Small intestine (tissue), 7 donors: ENCODE data around the gene ARID5B. TPM values are rescaled to one million over a fixed set of nuclear protein-coding genes. Genes with fewer than 3 reads are reported as not detected.

ENCODE experiments used
- DNase-seq, 2 donors: peaks; one replicate each; pipeline versions ENCODE4 v3.0.0 to v3.0.0-alpha.2; 2013
- FAIRE-seq: peaks from 2 replicates; lab custom pipeline; 2012; peaks lifted over from hg19 to GRCh38; lab: Jason Lieb, UNC
- H3K27ac ChIP-seq, 3 donors: one replicate each; pipeline ENCODE4 v1.5.1; 2013; ENCODE audit warnings: low read length in 2 of 3, mild to moderate bottlenecking in 2 of 3, control low read depth in 1 of 3, inconsistent platforms in 1 of 3, low read depth in 1 of 3, moderate library complexity in 1 of 3
- H3K27me3 ChIP-seq, 3 donors: one replicate each; pipeline ENCODE4 v1.6.1; 2013; ENCODE audit warnings: low read length in 3 of 3, inconsistent platforms in 1 of 3; ENCODE audit not compliant: control insufficient read depth in 3 of 3, insufficient read depth in 3 of 3
- H3K36me3 ChIP-seq, 3 donors: one replicate each; pipeline ENCODE4 v1.6.1; 2013; ENCODE audit warnings: low read length in 3 of 3, inconsistent platforms in 1 of 3, low read depth in 1 of 3, mild to moderate bottlenecking in 1 of 3, moderate library complexity in 1 of 3; ENCODE audit not compliant: control insufficient read depth in 3 of 3, insufficient read depth in 2 of 3
- H3K4me1 ChIP-seq, 3 donors: one replicate each; pipeline ENCODE4 v1.6.1; 2013; ENCODE audit warnings: low read length in 2 of 3, inconsistent platforms in 1 of 3, low read depth in 1 of 3, mild to moderate bottlenecking in 1 of 3, moderate library complexity in 1 of 3; ENCODE audit not compliant: control insufficient read depth in 3 of 3, insufficient read depth in 2 of 3
- H3K4me3 ChIP-seq, 3 donors: one replicate each; pipeline ENCODE4 v1.5.1; 2013; ENCODE audit warnings: low read length in 3 of 3, control low read depth in 1 of 3, inconsistent platforms in 1 of 3, low read depth in 1 of 3, mild to moderate bottlenecking in 1 of 3, moderate library complexity in 1 of 3
- H3K9me3 ChIP-seq, 2 donors: one replicate each; pipeline ENCODE4 v1.6.1; 2013; ENCODE audit warnings: low read depth in 1 of 2, low read length in 1 of 2; ENCODE audit not compliant: control insufficient read depth in 2 of 2, insufficient read depth in 1 of 2
- WGBS, 3 donors: extraction: QIAGEN DNeasy Blood & Tissue Kit; methylation state at CpG; one replicate each; pipeline ENCODE4 v1.1.7; 2013; 5-methylcytosine and 5-hydroxymethylcytosine counted together
- polyA plus RNA-seq, 4 donors: library from polyadenylated mRNA; stranded (reverse) in 3 of 4; unstranded in 1 of 4; fragments of 200-250 nt in 3 of 4; fragments of 120-200 nt in 1 of 4; gene quantifications; one replicate each; pipeline versions ENCODE4 v1.2.1 to v1.2.3, GENCODE V29; 2013
- donor health status: healthy with polysubstance abuse.
- donor health status: control.
- donor health status: control.
- donor health status: Bipolar disorder and iron deficiency.
- donor health status: healthy.

The ARID5B gene
- polyA plus RNA-seq, 4 donors: 1.1 to 24.6 (median 6.7) TPM

DNA sequence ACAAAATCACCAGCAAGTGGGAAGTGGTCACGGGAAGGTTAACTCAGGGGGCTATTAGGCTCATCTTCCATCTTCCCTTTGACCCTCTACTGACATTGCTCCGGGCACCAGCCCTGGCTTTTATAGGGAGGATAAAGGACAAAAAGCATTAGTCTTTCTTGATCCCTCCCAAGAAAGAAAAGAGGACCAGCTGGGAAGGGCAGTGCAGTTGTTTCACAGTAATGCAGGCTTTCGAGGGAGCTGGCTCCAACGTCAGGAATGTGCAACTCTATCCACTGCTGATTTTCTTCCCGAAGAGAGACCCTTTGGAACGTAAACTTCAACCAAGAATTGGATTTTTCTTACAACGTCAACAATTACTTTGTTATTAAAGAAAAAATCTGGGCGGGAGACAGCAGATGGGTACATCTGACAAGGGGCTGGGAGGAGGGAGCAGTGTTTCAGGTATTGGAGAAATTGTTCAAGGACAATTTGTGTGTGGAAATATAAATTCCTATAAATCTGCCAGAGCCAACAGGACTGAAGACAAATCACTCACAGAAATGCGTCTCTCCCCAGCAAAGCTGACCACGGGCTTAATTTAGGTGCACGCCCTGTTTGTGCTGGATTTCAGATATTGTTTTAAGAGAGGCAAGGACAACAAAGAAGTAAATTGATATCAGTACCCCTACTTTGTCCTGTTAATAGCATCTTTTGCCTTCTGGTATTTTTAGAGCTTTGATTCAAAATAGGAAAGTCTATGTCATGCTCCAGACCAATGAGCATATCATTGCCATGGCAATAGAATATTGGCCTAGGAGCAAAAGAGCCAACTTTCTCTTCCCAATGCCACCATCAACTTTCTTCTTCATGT is 23.4 kb upstream of the ARID5B start:
- H3K27me3 ChIP-seq: no peaks in the 10 kb centered on the region
- H3K4me1 ChIP-seq: peaks cover 0 to 2% (median 0%) of the 10 kb centered on the region in 3 donors
- WGBS, 3 donors: 74 to 96% (median 84%) methylated on average over 11 of the region's 11 CpGs
- no peaks in the 10 kb centered on the region for H3K9me3 ChIP-seq
- no peaks in the 10 kb centered on the region for H3K36me3 ChIP-seq
- no peak for FAIRE-seq
- H3K4me3 ChIP-seq: no peak overlapping the region
- H3K27ac ChIP-seq: no peak overlapping the region
- DNase-seq: no peak

DNA sequence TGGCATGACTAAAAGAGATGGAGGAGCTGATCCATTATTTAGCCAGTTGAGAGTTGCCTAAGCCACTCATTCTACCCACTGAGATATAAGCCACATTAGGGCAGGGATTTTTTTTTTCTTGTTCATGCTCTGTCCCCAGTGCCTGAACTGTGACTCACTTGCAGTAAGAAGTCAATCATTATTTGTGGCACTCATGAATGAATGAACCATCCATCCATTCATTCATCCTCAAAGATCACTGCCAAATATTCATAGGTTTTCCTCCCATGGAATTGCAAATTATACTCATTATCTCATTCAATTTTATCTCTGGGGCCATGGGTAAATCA is 22.8 kb upstream of the ARID5B start:
- no peak for FAIRE-seq
- H3K4me3 ChIP-seq: no peak overlapping the region
- peaks cover 0 to 2% (median 0%) of the 10 kb centered on the region in 3 donors for H3K4me1 ChIP-seq
- H3K36me3 ChIP-seq: no peaks in the 10 kb centered on the region
- H3K27ac ChIP-seq: no peak overlapping the region
- no peaks in the 10 kb centered on the region for H3K27me3 ChIP-seq
- no peak for DNase-seq
- no peaks in the 10 kb centered on the region for H3K9me3 ChIP-seq

DNA sequence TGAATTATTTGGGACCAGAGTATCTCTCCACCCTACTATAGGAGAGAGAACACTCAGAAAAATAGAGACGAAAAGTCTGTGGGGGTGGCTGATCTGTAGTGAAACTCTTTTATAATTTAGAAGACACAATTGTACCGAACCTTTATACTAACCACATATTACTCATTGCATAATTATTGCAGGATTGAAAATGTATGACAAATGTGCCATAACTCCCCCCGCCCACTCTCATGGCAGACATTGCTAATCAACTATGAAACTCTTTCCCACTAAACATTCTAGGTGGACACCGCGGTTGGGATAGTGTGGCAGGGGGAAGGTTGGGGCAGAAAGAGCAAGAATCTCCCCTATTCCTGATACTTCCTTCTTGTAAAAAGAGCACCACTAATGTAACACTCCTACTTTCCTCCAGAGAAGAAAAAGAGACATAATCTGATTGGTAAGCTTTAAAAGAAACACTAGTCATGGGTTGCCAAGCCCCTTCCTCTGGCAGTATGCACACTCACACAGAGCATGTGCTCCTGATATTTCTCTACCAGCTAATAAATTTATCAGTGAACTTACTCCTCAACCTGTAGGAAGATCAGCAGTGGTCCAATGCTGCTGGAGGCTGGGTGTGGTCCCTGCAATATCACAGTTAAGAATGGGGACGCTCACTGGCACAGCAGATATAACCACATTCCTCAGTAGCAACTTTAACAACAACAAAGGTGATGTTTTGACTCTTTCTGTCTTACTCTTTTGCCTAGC is 18.7 kb upstream of the ARID5B start:
- Histone ChIP-seq H3K27me3 (no peaks in the 10 kb centered on the region), H3K9me3 (no peaks in the 10 kb centered on the region), H3K4me1 (no peaks in the 10 kb centered on the region), H3K4me3 (no peak overlapping the region), H3K36me3 (no peaks in the 10 kb centered on the region), H3K27ac (no peak overlapping the region)
- WGBS, 3 donors: 81 to 94% (median 86%) methylated on average over 6 of the region's 6 CpGs
- DNase-seq: no peak
- no peak for FAIRE-seq

GRCh38 chr10:61883371-61884025 is 18.0 kb upstream of the ARID5B start:
- Histone ChIP-seq H3K27me3 (no peaks in the 10 kb centered on the region), H3K4me1 (no peaks in the 10 kb centered on the region), H3K36me3 (no peaks in the 10 kb centered on the region), H3K4me3 (no peak overlapping the region), H3K27ac (no peak overlapping the region), H3K9me3 (no peaks in the 10 kb centered on the region)
- FAIRE-seq: no peak
- DNase-seq: no peak
- 92 to 95% (median 93%) methylated on average over 7 of the region's 7 CpGs for WGBS, 3 donors

DNA sequence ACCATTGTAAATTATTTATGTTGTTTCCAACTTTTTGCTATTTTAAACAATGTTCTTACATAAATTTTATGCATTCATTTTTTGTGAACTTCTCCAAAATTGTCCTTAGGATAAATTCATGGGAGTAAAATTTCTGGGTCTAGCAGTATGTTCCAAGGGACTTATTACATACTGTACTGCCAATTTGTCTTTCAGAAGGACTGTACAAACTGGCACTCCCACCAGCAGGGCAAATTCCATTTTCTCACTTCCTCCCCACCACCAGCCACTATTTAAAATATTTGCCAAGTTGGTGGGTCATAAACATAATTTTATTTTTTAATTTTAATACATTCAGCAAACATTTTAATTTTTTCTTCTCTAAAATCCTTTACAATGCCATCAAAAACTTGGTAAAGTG is 13.7 kb upstream of the ARID5B start:
- DNase-seq: peak in 1 of 2 donors; percentile 18
- H3K27me3 ChIP-seq: no peaks in the 10 kb centered on the region
- no peaks in the 10 kb centered on the region for H3K9me3 ChIP-seq
- H3K27ac ChIP-seq: no peak overlapping the region
- no peaks in the 10 kb centered on the region for H3K4me1 ChIP-seq
- H3K4me3 ChIP-seq: no peak overlapping the region
- no peaks in the 10 kb centered on the region for H3K36me3 ChIP-seq
- no peak for FAIRE-seq

DNA sequence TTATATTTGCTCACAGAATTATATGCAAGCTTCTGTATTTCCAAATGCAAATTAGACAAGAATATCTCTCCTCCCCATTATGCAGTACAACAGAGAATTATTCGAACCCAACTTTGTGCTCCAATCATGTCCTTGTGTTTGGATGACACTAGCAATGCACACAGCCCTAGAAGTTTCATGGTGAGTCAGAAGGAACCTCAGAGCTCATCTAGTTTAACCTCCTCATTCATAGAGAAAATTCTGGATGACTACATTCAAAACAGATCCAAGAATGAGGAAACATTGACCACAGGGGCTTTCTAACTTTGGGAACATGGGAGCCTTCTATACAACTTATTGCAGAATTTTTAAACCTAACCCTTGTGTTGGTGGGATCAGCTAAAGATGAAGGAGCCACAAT is 12.8 kb upstream of the ARID5B start:
- Histone ChIP-seq H3K4me1 (peaks cover 0 to under 1% (median 0%) of the 10 kb centered on the region in 3 donors), H3K27me3 (no peaks in the 10 kb centered on the region), H3K4me3 (no peak overlapping the region), H3K27ac (no peak overlapping the region), H3K36me3 (no peaks in the 10 kb centered on the region), H3K9me3 (no peaks in the 10 kb centered on the region)
- 81 to 90% (median 88%) methylated on average over 1 of the region's 1 CpG for WGBS, 3 donors
- FAIRE-seq: no peak
- no peak for DNase-seq

- no peak for DNase-seq
- no peak for FAIRE-seq
Measured at GRCh38 chr10:61890430-61890829, 11.1 kb upstream of the ARID5B start.

DNA sequence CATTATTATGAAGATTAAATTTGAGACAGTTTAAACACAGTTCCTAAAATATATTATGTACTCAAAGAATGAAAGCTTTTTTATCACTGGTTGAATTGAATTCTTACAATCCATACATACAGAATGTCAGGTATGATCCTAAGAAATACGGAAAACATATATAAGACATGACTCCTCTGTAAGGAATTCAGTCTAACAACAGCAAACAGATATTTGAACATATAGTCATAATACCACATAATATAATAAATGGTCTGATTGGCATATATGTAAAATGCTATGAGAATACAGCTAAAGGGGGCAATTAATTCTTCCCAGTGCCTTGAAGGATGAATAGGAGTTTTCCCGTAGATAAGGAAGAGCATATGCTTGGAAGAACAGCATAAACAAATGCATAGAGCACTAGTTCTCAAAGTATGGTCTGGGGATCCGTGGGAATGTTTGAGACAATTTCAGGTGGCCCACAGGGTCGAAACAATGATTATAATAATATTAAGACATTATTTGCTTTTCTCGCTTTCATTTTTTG is 10.6 kb upstream of the ARID5B start:
- H3K4me1 ChIP-seq: peaks cover 0 to 10% (median 2%) of the 10 kb centered on the region in 3 donors
- 88 to 93% (median 92%) methylated on average over 5 of the region's 5 CpGs for WGBS, 3 donors
- no peaks in the 10 kb centered on the region for H3K36me3 ChIP-seq
- FAIRE-seq (no peak), DNase-seq (no peak)
- H3K27ac ChIP-seq: no peak overlapping the region
- H3K9me3 ChIP-seq: no peaks in the 10 kb centered on the region
- H3K27me3 ChIP-seq: no peaks in the 10 kb centered on the region
- H3K4me3 ChIP-seq: no peak overlapping the region

More at GRCh38 chr10:61890430-61890829, 11.1 kb upstream of the ARID5B start:
- no peaks in the 10 kb centered on the region for H3K36me3 ChIP-seq
- no peaks in the 10 kb centered on the region for H3K9me3 ChIP-seq
- no peaks in the 10 kb centered on the region for H3K27me3 ChIP-seq
- no peak overlapping the region for H3K4me3 ChIP-seq
- no peak overlapping the region for H3K27ac ChIP-seq
- H3K4me1 ChIP-seq: peaks cover 0 to 6% (median 2%) of the 10 kb centered on the region in 3 donors
